ENCODE results near the gene KIF5A. TPM values are rescaled to one million over a fixed set of nuclear protein-coding genes. Genes with fewer than 3 reads are reported as not detected.

KIF5A gene
- total RNA-seq, 1 donor from 2014 or later, result 7.9 TPM

- Histone ChIP-seq H3K9ac (no peak overlapping the region), H3K4me2 (no peak overlapping the region), H2AFZ (replicated peaks) (no peak overlapping the region), H3F3A (ENCODE audit: low read depth) (peaks cover 2% of the 10 kb centered on the region), H3K36me3 (no peaks in the 10 kb centered on the region), H3K9me3 (ENCODE audit: low read depth) (no peaks in the 10 kb centered on the region), H3K4me3 (no peak overlapping the region), H4K20me1 (ENCODE audit: low read depth) (peaks cover 27% of the 10 kb centered on the region), H3K27me3 (peaks cover 100% of the 10 kb centered on the region), H3K27ac (no peak overlapping the region), H3K4me1 (peaks cover 7% of the 10 kb centered on the region), H3K79me2 (ENCODE audit: low read depth) (no peaks in the 10 kb centered on the region)
- Mint-ChIP-seq H3K4me3 (no peak overlapping the region), H3K27ac (no peak overlapping the region), H3K4me1 (peaks cover 13% of the 10 kb centered on the region), H3K9me3 (peaks cover 4% of the 10 kb centered on the region), H3K36me3 (peaks cover 9% of the 10 kb centered on the region), H3K27me3 (ENCODE audit: insufficient read depth, low read depth) (peaks cover 37% of the 10 kb centered on the region)
- TF ChIP-seq, protein P1, sequence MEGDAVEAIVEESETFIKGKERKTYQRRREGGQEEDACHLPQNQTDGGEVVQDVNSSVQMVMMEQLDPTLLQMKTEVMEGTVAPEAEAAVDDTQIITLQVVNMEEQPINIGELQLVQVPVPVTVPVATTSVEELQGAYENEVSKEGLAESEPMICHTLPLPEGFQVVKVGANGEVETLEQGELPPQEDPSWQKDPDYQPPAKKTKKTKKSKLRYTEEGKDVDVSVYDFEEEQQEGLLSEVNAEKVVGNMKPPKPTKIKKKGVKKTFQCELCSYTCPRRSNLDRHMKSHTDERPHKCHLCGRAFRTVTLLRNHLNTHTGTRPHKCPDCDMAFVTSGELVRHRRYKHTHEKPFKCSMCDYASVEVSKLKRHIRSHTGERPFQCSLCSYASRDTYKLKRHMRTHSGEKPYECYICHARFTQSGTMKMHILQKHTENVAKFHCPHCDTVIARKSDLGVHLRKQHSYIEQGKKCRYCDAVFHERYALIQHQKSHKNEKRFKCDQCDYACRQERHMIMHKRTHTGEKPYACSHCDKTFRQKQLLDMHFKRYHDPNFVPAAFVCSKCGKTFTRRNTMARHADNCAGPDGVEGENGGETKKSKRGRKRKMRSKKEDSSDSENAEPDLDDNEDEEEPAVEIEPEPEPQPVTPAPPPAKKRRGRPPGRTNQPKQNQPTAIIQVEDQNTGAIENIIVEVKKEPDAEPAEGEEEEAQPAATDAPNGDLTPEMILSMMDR (IDR thresholded peaks at IDR 0.05), result no peak
- TF ChIP-seq EZH2phosphoT487 (IDR thresholded peaks at IDR 0.05), result no peak
- TF ChIP-seq EZH2 (IDR thresholded peaks at IDR 0.05), result no peak
- DNase-seq (ENCODE audit: low spot score), result no peak
Observed at GRCh38 chr12:57626921-57627445, 77.1 kb downstream of the KIF5A start.

DNA sequence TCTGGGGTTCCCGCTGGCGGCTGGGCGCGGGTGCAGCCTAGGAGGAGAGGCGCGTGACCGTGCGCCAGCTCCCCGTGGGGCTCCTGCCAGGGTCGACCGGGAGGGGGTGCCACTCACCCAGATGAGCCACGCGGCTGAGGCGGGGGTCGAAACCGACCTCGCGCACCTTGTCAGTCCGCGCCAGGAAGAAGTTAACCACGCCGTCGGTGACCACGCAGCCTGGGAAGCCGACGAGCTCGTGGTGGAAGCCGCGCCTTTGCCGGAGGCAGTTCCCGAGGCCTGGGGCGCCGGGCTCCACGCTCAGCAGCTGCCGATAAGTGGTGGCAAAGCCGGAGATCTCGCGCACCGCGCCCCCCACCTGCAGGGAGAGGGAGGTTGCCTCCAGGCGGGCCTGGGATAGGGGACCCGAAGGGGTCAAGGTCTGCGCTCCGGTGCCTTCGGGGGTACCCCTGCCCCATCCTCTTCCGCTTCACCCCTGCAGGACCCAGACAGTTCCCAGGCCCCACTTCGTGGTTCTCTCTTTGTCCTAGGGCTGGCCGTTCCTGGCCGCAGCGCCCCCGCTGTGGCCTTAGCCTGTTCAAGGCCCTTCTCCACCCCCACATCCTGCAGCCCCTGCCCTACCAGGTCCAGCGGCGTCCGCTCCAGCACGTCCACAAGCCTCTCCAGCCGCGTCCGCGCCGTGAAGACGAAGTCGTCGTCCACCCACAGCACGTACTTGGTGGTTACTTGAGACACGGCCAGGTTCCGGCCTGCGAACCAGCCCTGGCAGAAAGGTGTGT, 77.8 kb downstream of the KIF5A start:
- DNase-seq (ENCODE audit: low spot score), result peak; percentile 42
- Mint-ChIP-seq H3K4me1 (peaks cover 9% of the 10 kb centered on the region), H3K9me3 (peaks cover 4% of the 10 kb centered on the region), H3K27me3 (ENCODE audit: insufficient read depth, low read depth) (peaks cover 34% of the 10 kb centered on the region), H3K36me3 (peaks cover 9% of the 10 kb centered on the region), H3K4me3 (no peak overlapping the region), H3K27ac (no peak overlapping the region)
- no peak overlapping the region for H3K27ac ChIP-seq
- peak overlapping the region; percentile 56 for H3K4me2 ChIP-seq
- H3K79me2 ChIP-seq (ENCODE audit: low read depth), result no peaks in the 10 kb centered on the region
- H3K4me3 ChIP-seq, result peak overlapping the region; percentile 29
- no peaks in the 10 kb centered on the region for H3K9me3 ChIP-seq (ENCODE audit: low read depth)
- no peaks in the 10 kb centered on the region for H3K36me3 ChIP-seq
- peak overlapping the region; percentile 65 for H2AFZ ChIP-seq (replicated peaks)
- H3K9ac ChIP-seq, result no peak overlapping the region
- peaks cover 7% of the 10 kb centered on the region for H3F3A ChIP-seq (ENCODE audit: low read depth)
- peaks cover 100% of the 10 kb centered on the region for H3K27me3 ChIP-seq
- TF ChIP-seq EZH2phosphoT487 (IDR thresholded peaks at IDR 0.05) (peak; percentile 78), EZH2 (IDR thresholded peaks at IDR 0.05) (peak; percentile 89)
- TF ChIP-seq, protein P1 (IDR thresholded peaks at IDR 0.05), result peak; percentile 33
- H4K20me1 ChIP-seq (ENCODE audit: low read depth), result peaks cover 25% of the 10 kb centered on the region
- peaks cover 9% of the 10 kb centered on the region for H3K4me1 ChIP-seq

- Histone ChIP-seq H3K36me3 (no peaks in the 10 kb centered on the region), H3K4me1 (peaks cover 10% of the 10 kb centered on the region), H3K4me2 (peak overlapping the region; percentile 56), H3K27ac (no peak overlapping the region), H3K4me3 (peak overlapping the region; percentile 29), H3K9me3 (ENCODE audit: low read depth) (no peaks in the 10 kb centered on the region), H4K20me1 (ENCODE audit: low read depth) (peaks cover 25% of the 10 kb centered on the region), H3F3A (ENCODE audit: low read depth) (peaks cover 11% of the 10 kb centered on the region), H2AFZ (replicated peaks) (peak overlapping the region; percentile 65), H3K27me3 (peaks cover 100% of the 10 kb centered on the region), H3K79me2 (ENCODE audit: low read depth) (no peaks in the 10 kb centered on the region), H3K9ac (no peak overlapping the region)
- TF ChIP-seq EZH2phosphoT487 (IDR thresholded peaks at IDR 0.05), result no peak
- no peak for TF ChIP-seq EZH2 (IDR thresholded peaks at IDR 0.05)
- TF ChIP-seq, protein P1 (IDR thresholded peaks at IDR 0.05), result no peak
- Mint-ChIP-seq H3K4me1 (peaks cover 11% of the 10 kb centered on the region), H3K4me3 (no peak overlapping the region), H3K9me3 (peaks cover 4% of the 10 kb centered on the region), H3K27ac (no peak overlapping the region), H3K36me3 (peaks cover 9% of the 10 kb centered on the region), H3K27me3 (ENCODE audit: insufficient read depth, low read depth) (peaks cover 35% of the 10 kb centered on the region)
- DNase-seq (ENCODE audit: low spot score), result peak; percentile 3
Observed at GRCh38 chr12:57628280-57629191, 78.7 kb downstream of the KIF5A start.

Data from neural progenitor cell (in vitro differentiated cells).